GM10847 (cell line): Measurements from ENCODE around the gene BAMBI.

Experiments used
- POLR2A ChIP-seq: IDR thresholded peaks from 2 replicates; pipeline ENCODE4 v1.6.1; 2011; ENCODE audit not compliant: insufficient read length; ENCODE audit errors: extremely low read depth

BAMBI gene

GRCh38 chr10:28668363-28669226 is 8.7 kb upstream of the BAMBI start:
- no peak for TF ChIP-seq POLR2A

GRCh38 chr10:28669227-28670173 is 7.8 kb upstream of the BAMBI start:
- no peak for TF ChIP-seq POLR2A

GRCh38 chr10:28674782-28675181 is 2.5 kb upstream of the BAMBI start:
- TF ChIP-seq POLR2A: no peak

GRCh38 chr10:28676326-28676967 is 874 bp upstream of the BAMBI start:
- no peak for TF ChIP-seq POLR2A

- no peak for TF ChIP-seq POLR2A
Measured at GRCh38 chr10:28677888-28678686, 766 bp downstream of the BAMBI start.

- no peak for TF ChIP-seq POLR2A
Measured at GRCh38 chr10:28678687-28679457, 1.6 kb downstream of the BAMBI start.

- TF ChIP-seq POLR2A: no peak
Measured at GRCh38 chr10:28679581-28680357, 2.4 kb downstream of the BAMBI start.

- TF ChIP-seq POLR2A: no peak
Measured at GRCh38 chr10:28680358-28680752, 3.0 kb downstream of the BAMBI start.

- no peak for TF ChIP-seq POLR2A
Measured at GRCh38 chr10:28681291-28681763, 4.0 kb downstream of the BAMBI start.

- TF ChIP-seq POLR2A: no peak
Measured at GRCh38 chr10:28681928-28682750, 4.8 kb downstream of the BAMBI start.

- no peak for TF ChIP-seq POLR2A
Measured at GRCh38 chr10:28684157-28684985, 7.0 kb downstream of the BAMBI start.
